ENCODE data around the gene SLC8A1.

Gene SLC8A1

GRCh38 chr2:40451918-40452605 is at the start of gene SLC8A1:
Gene SLC8A1, minus strand, starts transcription at chr2:40452090.
- peak; percentile 37 for DNase-seq (ENCODE audit: low read depth)

- DNase-seq (ENCODE audit: low read depth), result no peak
Observed at GRCh38 chr2:40499437-40499836, 47.5 kb upstream of the SLC8A1 start.

DNA sequence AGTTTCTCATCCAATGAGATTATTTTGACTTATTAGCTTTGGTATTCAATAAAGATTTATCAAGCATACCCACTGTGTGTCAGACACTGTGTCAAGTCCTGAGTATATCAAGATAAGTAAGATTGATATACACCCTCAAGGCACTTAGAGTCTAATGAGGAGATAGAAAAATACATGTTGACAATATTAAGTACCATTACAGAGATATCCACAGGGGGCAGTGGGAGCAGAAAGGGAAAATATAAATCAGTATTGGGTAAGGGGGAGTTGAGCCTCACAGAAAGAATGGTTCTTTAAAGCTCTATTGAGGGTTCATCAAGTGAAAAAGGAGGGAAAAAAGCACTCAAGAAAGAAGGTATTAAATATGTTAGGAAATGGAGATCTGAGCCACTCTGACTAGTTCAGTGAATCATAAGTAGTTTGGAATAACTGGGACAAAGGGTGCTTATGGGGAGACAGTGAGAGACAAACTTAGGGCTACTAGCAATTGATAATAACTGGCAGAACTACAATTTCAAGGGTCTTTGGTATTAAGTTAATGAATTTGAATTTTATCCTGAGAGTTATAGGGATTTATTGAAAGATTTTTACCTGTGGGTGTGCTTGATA is 45.5 kb upstream of the SLC8A1 start:
- no peak for DNase-seq (ENCODE audit: low read depth)

- DNase-seq (ENCODE audit: low read depth), result no peak
Observed at GRCh38 chr2:40489678-40489960, 37.7 kb upstream of the SLC8A1 start.

GRCh38 chr2:40488927-40489677 is 37.2 kb upstream of the SLC8A1 start:
- peak; percentile 33 for DNase-seq (ENCODE audit: low read depth)

GRCh38 chr2:40488101-40488601 is 36.3 kb upstream of the SLC8A1 start:
- peak; percentile 35 for DNase-seq (ENCODE audit: low read depth)

GRCh38 chr2:40487602-40488001 is 35.7 kb upstream of the SLC8A1 start:
- peak; percentile 59 for DNase-seq (ENCODE audit: low read depth)

- no peak for DNase-seq (ENCODE audit: low read depth)
Observed at GRCh38 chr2:40485854-40486253, 34.0 kb upstream of the SLC8A1 start.

GRCh38 chr2:40485318-40485717 is 33.4 kb upstream of the SLC8A1 start:
- no peak for DNase-seq (ENCODE audit: low read depth)

DNA sequence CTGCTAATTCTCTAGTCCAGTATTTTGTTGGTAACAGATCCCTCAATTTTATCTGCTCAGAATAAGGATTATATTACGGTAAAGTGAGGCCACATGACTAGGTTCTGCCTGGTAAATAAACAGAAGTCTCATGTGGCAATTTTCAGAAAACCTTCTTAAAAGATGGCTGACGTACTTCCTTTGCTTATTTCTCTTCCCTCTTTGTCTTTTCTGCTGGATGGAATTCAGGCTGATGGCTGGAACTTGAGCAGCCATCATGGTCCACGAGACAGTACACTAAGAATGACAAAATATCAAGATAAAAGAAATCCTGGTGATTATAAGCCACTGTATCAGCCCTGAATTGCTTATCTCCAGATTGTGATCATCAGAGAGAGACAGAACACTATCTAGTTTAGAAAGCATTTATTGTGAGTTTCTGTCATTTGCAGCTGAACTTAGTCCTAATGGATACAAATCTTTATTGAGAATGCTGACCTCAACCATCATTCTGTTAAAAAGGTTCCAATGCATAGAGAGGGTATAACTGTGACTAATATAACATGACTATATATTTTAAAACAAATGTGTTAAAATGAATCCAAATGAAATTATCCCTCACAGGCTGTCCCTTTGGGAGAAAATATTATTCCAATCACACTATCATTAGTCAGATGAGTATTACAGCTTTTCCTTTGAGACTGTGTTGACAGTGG is 31.8 kb upstream of the SLC8A1 start:
- no peak for DNase-seq (ENCODE audit: low read depth)

DNA sequence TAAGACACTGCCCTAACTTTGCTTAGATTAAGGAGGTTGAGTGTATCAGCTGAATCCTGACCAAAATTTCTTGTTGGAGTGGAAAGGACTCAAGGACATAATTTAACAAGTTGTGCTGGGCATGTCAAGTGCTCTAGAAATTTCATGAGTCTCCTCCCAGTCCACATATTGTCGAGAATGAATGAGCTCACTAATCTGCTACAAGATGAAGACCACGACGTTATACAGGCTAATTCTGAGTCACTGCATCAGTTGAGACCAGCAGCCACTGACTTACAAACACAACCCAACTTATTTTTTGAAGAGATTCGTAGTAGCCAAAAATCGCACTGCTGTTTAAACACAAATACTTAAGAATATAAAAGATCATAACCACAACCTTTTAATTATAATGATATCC is 28.7 kb upstream of the SLC8A1 start:
- DNase-seq (ENCODE audit: low read depth), result peak; percentile 2

- DNase-seq (ENCODE audit: low read depth), result no peak
Observed at GRCh38 chr2:40480073-40480472, 28.2 kb upstream of the SLC8A1 start.

- no peak for DNase-seq (ENCODE audit: low read depth)
Observed at GRCh38 chr2:40477361-40477760, 25.5 kb upstream of the SLC8A1 start.

GRCh38 chr2:40476436-40476835 is 24.5 kb upstream of the SLC8A1 start:
- no peak for DNase-seq (ENCODE audit: low read depth)

DNA sequence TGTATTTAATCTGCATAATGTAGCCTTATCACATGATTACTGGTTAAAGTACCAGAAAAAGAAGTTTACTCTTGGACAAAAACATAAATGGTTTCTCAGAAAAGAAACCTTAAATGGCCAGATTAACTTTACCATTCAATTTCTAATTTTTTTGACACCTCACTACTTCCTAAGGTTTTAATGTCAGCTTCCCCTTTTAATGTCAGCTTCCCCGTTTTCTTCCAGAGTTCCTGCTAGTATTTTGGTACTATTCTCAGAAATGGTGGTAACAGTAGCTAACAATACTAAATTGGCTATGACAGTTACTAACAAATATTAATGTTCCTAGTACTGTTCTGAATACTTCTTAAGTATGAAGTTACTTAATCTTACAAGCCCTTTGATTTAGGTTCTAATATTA is 22.4 kb upstream of the SLC8A1 start:
- no peak for DNase-seq (ENCODE audit: low read depth)

DNA sequence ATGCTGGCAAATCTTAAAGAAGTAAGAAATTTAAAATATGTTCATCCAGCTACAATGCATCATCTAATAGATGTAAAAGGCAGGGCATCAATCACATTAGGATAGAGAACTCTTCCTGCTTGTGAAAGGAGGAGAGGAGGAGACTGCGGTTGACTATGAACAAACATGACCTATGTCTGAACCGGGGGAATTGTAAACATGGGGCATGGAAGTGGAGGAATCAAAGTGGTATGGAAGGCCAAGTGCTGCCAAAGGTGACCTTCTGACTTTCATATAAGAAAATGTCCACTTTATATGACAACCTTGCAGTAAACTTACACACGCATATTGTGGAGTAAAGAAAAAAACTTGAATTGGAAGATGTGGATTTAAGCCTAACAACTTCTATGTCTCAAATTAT is 20.0 kb upstream of the SLC8A1 start:
- no peak for DNase-seq (ENCODE audit: low read depth)

DNA sequence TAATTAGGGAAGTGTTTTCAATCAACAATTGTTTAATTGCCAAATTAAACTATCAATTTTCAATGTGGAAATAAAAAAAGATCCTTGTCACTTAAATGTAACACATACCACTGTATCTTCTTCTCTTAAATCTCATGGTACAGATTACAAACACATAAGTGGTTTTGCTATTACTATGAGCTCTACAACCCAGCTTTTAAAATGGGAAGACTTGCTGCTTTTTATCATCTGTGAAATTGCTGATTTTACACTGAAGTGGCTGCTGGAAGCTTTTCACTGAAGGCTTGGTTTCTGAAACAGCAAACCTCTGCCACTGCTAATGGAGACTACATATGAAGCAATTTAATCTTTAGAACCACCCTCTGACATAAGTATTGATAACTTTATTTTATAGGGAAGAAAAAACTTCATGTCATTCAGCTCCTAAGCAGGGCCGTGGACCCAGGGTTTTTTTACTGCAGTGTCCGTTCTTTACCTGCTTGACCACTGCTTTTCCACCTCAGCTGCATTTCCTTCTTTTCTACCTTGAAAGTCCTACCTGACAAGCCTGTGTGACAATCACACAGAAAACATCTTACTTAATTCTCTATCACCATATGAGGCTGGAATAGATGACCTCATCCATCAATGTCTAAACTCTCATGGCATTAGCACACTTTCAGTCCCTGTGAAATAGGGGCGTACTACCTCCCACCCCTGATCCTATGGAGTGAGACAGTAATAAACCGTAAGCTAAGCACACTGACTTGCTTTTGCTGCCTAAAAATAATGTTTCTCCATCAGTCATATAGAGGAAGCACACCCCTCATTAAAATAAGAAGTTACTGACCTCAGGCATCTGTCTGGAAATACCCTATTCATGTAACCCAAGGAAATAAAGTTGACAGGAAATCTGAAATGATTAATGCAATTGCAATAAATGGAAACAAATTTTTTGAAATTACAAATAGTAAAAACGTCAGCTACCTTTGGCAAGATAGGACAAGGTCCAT is 19.2 kb upstream of the SLC8A1 start:
- DNase-seq (ENCODE audit: low read depth), result no peak

DNA sequence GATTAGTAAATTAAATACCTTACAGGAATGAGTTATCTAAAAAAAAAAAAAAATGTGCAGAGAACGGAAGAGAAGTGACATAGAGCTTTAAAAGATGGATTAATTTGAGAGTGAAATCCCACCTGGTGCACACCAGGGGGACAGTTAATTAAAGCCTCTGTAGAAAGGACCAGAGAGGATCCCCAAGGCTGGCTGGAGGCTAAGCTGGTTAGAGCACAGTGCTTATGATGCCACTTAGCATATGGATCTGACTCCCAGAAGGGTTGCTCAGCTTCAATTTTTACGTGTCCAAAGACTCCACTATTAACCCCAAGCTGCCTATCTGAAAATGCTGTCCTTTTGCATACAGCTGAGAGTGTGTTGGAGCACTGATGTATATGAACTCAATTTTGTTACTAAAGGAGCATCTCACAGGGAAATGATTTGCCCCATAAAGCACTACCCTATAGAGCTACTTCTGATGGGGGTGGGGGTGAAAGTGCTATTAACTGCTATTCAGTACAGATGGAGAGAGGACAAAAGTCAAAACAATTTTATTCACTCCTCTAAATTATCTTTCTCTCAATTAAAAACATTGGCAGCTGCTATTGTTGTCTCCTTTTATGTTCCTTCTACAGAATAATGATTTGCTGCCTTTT is 15.2 kb upstream of the SLC8A1 start:
- DNase-seq (ENCODE audit: low read depth), result no peak

- DNase-seq (ENCODE audit: low read depth), result no peak
Observed at GRCh38 chr2:40466332-40466906, 14.5 kb upstream of the SLC8A1 start.

DNA sequence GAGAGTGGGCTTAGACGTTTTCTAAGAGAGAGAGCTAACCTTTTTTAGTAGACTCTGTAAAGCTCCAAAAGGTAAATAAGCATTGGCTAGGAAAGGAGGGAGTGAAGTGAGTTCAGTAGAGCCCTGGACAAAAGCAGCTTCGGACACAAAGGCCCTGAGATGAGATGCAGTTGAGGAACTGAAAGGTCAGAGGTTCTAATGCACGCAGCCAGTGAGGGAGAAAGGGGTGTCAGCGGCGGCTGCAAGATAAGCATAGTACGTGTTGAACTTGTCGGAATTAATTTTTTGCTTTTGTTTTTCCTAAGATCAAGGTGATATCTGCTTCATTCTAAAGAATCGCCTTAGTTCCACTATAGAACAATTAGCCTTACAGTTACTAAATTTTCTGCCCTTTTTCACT is 11.2 kb upstream of the SLC8A1 start:
- DNase-seq (ENCODE audit: low read depth), result no peak

Data from amniotic epithelial cell (primary cell).